Measurements from ENCODE around the gene SYS1. TPM values are rescaled to one million over a fixed set of nuclear protein-coding genes. Genes with fewer than 3 reads are reported as not detected.

The SYS1 gene
- total RNA-seq, 1 donor from 2014 or later: 20.0 TPM

DNA sequence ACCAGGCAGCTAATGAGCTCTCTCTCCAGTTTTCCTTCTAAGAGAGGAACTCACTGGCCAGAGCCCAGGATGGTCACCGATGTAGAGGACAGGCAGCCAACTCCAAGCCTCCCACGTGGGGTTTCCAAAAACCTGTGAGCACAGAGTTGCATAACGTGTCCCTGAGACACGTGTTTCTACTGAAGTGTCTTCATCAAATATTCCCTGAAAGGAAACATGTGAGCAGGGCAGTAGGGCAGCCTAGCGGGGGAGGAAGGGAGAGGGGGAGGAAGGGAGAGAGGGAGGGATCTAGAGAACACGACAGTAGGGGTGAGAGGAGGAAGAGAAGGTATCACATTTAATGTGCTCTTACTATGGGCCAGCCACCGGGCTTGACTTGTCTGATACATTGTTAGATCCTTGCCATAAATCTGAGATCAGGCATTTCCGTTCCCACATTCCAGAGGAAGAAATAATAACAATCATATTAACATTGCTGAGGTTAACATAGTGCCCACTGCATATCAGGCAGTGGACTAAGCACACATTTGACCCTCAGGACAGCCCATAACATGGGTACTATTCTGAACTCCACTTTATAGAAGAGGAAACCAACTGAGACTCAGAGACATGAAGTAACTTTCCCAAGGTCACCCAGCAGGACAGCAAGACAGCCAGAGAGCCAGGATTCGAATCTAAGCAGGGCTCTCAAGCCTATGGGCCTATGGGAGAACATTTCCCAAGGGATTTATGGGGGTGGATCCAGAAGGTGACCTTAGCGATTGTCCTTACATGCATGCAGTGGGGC lies 4.5 kb upstream of the SYS1 start:
- peak; percentile 65 for DNase-seq

GRCh38 chr20:45359069-45359405 lies 3.9 kb upstream of the SYS1 start:
- no peak for DNase-seq

GRCh38 chr20:45359406-45360148 lies 3.4 kb upstream of the SYS1 start:
- no peak for DNase-seq

GRCh38 chr20:45361793-45362192 lies 1.2 kb upstream of the SYS1 start:
- no peak for DNase-seq

DNA sequence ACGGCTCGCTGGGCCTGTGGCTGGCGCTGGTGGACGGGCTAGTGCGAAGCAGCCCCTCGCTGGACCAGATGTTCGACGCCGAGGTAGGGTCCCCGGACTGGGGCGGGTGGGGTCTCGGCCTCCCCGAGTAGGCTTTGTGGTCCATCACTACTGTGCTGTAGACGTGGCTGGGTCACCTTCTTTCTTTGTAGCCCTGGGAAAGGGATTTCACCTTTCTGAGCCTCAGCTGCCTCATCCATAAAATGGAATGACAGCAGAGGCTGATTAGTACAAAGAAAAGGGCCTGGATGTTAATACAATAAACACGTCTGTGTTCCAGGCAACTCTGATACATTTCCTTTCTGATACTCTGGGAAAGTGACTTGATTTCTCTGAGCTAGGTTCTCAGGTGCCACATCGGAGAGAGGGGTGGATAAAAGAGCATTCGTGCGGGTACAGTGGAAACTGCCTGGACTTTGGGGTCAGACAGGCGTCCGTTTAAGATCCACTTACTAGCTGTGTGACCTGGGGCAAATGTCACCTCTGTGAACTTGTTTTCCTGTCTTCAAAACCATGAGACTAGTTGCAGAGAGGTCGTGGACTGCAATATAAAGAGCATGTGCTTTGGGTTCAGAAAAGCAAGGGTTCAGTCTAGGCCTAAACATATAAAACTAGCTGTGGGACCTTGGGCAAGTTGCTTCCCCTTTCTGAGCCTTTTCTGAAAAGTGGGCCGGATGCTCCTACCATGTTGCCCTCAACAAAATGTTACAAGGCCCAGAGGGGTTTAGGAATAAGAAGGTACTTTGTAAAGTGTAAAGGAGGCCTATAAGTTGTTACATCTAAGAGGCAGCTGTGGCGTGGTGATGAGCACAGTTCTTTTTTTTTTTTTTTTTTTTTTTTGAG lies 896 bp downstream of the SYS1 start:
- DNase-seq: no peak

DNA sequence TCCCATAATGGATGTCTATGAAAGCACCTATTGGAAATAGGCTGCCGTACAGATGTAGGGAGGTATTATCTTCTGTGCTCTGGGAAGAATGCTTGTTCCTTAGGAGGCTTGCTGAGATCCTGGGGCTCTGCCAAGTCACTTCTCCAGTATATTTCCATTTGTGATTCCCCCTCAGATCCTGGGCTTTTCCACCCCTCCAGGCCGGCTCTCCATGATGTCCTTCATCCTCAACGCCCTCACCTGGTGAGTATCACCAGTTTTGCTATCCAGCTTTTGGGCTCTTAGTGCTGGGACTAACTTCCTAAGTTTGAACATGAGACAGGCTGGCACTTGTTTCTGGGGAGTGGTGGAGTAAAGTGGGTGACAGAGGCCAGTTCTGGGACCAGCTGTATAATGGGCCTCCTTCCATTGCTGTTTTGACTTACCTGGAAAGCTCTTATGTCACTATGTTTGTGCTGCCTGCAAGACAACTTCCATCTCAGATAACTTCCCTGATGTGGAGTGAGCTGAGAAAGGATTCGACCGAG lies 2.6 kb downstream of the SYS1 start:
- no peak for DNase-seq

DNA sequence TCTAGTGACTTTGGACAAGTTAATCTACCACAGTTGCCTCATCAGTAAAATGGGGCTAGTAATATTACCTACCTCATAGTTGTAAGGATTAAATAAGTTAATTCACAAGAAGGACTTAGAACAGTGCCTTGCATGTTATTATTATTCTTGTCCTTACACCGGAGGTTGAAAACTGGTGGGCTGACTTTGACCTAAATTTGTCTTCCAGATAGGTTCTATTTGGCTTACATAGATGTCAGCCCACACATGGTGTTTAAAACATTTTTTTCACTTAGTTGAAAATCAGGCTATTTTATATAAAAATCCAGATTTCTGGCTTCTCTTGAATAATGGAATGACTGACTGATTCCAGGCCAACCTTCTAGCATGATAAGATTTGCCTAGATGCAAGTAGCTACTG lies 3.2 kb downstream of the SYS1 start:
- no peak for DNase-seq

- no peak for DNase-seq
Measured at GRCh38 chr20:45366631-45367030, 3.7 kb downstream of the SYS1 start.

DNA sequence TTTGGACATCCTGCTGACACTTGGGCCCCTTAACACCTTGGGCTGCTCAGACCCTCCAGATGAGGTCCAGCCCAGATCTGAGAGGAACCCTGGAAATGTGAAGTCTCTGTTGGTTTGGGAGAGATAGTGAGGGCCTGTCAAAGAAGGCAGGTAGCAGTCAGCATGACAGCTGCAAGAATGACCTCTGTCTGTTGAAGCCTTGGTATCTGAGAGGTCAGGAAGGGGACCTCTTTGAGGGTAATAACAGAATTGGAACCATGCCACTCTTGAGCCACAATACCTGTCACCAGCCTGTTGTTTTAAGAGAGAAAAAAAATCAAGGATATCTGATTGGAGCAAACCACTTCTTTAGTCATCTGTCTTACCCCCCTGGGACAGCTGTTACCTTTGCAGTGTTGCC lies 4.2 kb downstream of the SYS1 start:
- DNase-seq: no peak

- DNase-seq: no peak
Measured at GRCh38 chr20:45368221-45368980, 5.4 kb downstream of the SYS1 start.

- DNase-seq: no peak
Measured at GRCh38 chr20:45370571-45371160, 7.7 kb downstream of the SYS1 start.

DNA sequence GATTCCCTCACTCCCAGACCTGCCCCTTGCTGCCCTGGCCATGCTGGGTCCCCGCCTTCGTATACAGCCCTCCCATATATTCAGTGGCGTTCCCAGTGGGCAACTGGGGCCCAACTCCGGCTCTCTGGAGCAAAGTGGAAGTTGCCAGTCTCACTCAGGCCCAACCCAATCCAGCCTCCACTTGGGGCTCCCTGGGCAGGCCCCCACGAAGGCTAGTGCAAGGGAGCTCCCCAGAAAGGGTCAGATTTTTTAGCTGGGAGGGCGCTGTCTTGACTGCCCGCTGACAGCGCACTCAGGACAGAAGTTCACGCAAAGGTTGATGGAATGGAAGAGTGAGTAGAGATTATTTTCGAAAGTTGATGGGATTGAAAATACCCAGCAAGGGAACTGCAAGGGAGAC lies 9.3 kb downstream of the SYS1 start:
- DNase-seq: no peak

GRCh38 chr20:45372646-45373352 lies 9.8 kb downstream of the SYS1 start:
- peak; percentile 26 for DNase-seq

- peak; percentile 79 for DNase-seq
Measured at GRCh38 chr20:45373353-45374100, 10.6 kb downstream of the SYS1 start.

DNA sequence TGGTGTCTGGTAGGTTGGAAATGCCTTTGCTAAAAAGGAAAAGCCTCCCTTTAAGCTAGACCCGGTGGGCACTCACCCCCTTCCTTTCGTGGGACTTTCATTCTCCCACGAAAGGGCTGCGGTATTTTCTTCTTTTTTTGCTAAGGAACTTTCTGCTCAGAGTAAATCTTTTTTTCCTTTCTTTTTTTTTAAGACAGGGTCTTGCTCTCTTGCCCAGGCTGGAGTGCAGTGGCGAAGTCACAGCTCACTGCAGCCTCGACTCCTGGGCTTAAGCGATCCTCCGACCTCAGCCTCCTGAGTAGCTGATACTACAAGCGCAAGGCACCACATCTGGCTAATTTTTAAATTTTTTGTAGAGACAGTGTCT lies 11.1 kb downstream of the SYS1 start:
- no peak for DNase-seq

GRCh38 chr20:45374966-45375365 lies 12.0 kb downstream of the SYS1 start:
- DNase-seq: no peak

- DNase-seq: no peak
Measured at GRCh38 chr20:45377269-45377668, 14.3 kb downstream of the SYS1 start.

DNA sequence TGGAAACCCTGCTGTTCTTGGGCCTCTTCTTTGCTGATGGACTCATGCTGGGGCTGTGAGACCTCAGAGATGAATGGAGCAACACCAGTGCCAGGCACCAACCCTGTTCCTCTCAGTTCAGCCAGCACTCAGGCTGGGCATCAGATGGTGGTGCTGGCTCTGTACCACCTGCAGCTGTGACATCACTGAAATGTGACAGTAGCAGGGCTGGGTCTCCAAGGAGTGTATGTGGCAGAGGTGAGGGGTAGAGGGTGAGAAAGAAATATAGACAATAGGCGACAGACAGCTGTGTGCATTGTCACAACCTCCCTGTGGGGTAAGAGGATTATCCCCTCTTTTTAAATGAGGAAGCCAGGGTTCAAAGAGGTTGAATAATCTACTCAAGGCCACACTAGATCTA lies 15.2 kb downstream of the SYS1 start, which contains the start of gene TP53TG5:
Gene TP53TG5, minus strand, starts transcription at position 135 of the 400 bp plus-strand sequence. Its CDS starts 89 bp downstream, at position 46.
- no peak for DNase-seq

DNA sequence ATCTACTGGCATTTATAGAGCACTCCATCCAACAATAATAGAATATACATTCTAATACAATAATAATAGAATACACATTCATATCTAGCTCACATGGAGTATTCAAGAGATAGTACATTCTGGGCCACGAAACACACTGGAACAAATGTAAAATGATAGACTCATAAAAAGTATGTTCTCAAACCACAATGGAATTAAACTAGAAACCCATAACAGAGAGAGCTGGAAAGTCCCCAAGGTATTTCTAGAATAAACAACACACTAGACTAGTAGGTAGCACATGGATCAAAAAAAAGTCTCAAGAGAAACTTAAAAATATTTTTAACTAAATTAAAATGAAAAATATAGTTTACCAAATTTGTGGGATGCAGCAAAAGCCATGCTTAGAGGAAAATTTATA lies 24.3 kb downstream of the SYS1 start:
- DNase-seq: no peak

DNA sequence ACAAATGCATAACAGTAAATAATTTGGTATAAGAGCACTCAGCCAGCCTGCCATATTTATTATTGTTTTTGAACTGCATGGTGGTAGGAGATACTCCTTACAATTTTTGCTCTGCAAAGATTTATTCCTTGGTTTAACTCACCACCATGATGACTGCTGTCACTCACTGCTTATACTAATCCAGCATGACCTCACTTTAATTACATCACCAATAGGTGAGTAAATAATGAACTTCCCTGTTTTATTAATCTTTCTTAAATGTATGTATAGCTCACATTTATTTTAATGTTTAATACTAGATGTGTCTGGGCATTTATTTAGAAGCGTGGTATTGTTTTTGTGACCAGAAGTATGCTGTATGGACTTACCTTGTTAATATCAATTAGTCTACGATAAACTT lies 28.0 kb downstream of the SYS1 start:
- DNase-seq: no peak
